SK-N-SH (cell line): ENCODE data around the gene SPRY4. TPM values are rescaled to one million over a fixed set of nuclear protein-coding genes. Genes with fewer than 3 reads are reported as not detected.

Experiments used
- CTCF ChIA-PET: fragments of 300-600, 350-600 bp; formaldehyde crosslinking; extraction: SDS; loops from one replicate; lab custom pipeline; 2021; lab: Yijun Ruan, JAX
- POLR2A ChIA-PET: fragments of 350-600 bp; sonication (Branson Sonifier 250); formaldehyde crosslinking; extraction: SDS; loops from one replicate; lab custom pipeline; 2020; ENCODE audit warnings: antibody characterized with exemption, inconsistent platforms; lab: Yijun Ruan, JAX
- DNase-seq: peaks from one replicate; pipeline ENCODE4 v3.0.0; 2012
- H2AFZ ChIP-seq: fragments of 200-600 bp; sonication (generic); 2 replicates; pipeline ENCODE4 v1.8.1; 2016; ENCODE audit warnings: antibody characterized with exemption, mild to moderate bottlenecking, low read depth
- H3F3A ChIP-seq: fragments of 200-600 bp; sonication (generic); replicated peaks from 2 replicates; pipeline ENCODE3; 2016; ENCODE audit warnings: antibody characterized with exemption, mild to moderate bottlenecking; ENCODE audit not compliant: insufficient read depth
- H3K27ac ChIP-seq, 2 experiments: fragments of 200-500 bp in 1 of 2; fragments of 200-600 bp in 1 of 2; sonication (Bioruptor generic) in 1 of 2; sonication (generic), shearing (Covaris generic) in 1 of 2; 2 replicates each; pipeline versions ENCODE4 v1.5.1 to v1.6.1; 2014 to 2016; ENCODE audit warnings: low read depth in 2 of 2, inconsistent platforms in 1 of 2, low read length in 1 of 2, mild to moderate bottlenecking in 1 of 2, mixed read lengths in 1 of 2
- H3K27me3 ChIP-seq: fragments of 200-600 bp; sonication (generic), shearing (Covaris generic); 2 replicates; pipeline ENCODE4 v1.6.1; 2016; ENCODE audit warnings: mixed run types; ENCODE audit not compliant: insufficient read depth
- H3K36me3 ChIP-seq, 2 experiments: fragments of 200-500 bp in 1 of 2; fragments of 200-600 bp in 1 of 2; sonication (Bioruptor generic) in 1 of 2; sonication (generic) in 1 of 2; replicated peaks in 1 of 2; 2 replicates each; pipeline versions ENCODE3 to v1.5.1; 2014 to 2016; ENCODE audit warnings: low read length in 1 of 2, mild to moderate bottlenecking in 1 of 2; ENCODE audit not compliant: insufficient read depth in 2 of 2, control insufficient read depth in 1 of 2
- H3K4me1 ChIP-seq, 2 experiments: fragments of 200-500 bp in 1 of 2; fragments of 200-600 bp in 1 of 2; sonication (Bioruptor generic) in 1 of 2; sonication (generic), shearing (Covaris generic) in 1 of 2; 2 replicates each; pipeline versions ENCODE4 v1.5.1 to v1.6.1; 2014 to 2016; ENCODE audit warnings: low read depth in 1 of 2, low read length in 1 of 2, mixed run types in 1 of 2; ENCODE audit not compliant: insufficient read depth in 2 of 2, control insufficient read depth in 1 of 2
- H3K4me2 ChIP-seq: fragments of 200-600 bp; sonication (generic), shearing (Covaris generic); 2 replicates; pipeline ENCODE4 v1.6.1; 2017; ENCODE audit warnings: mixed run types
- H3K4me3 ChIP-seq, 2 experiments: fragments of 200-500 bp in 1 of 2; fragments of 200-600 bp in 1 of 2; sonication (Bioruptor generic) in 1 of 2; sonication (generic), shearing (Covaris generic) in 1 of 2; 2 replicates each; pipeline versions ENCODE4 v1.5.1 to v1.8.1; 2014 to 2016; ENCODE audit warnings: low read depth in 2 of 2, inconsistent platforms in 1 of 2, low read length in 1 of 2, mild to moderate bottlenecking in 1 of 2, mixed read lengths in 1 of 2, moderate library complexity in 1 of 2
- H3K79me2 ChIP-seq: fragments of 200-600 bp; sonication (generic); 2 replicates; pipeline ENCODE4 v1.8.1; 2017; ENCODE audit warnings: mild to moderate bottlenecking; ENCODE audit not compliant: insufficient read depth
- H3K9ac ChIP-seq: fragments of 200-600 bp; sonication (generic); 2 replicates; pipeline ENCODE4 v1.6.1; 2017; ENCODE audit warnings: mixed run types
- H3K9me2 ChIP-seq: fragments of 200-600 bp; sonication (generic); 2 replicates; pipeline ENCODE4 v1.6.1; 2017; ENCODE audit warnings: mixed run types
- H3K9me3 ChIP-seq: fragments of 200-600 bp; sonication (generic); 2 replicates; pipeline ENCODE4 v1.6.1; 2017; ENCODE audit warnings: mixed run types, mild to moderate bottlenecking, moderate library complexity
- H4K20me1 ChIP-seq: fragments of 200-600 bp; sonication (generic); 2 replicates; pipeline ENCODE4 v1.6.1; 2017; ENCODE audit warnings: mild to moderate bottlenecking, mixed run types; ENCODE audit not compliant: insufficient read depth
- ELF1 ChIP-seq: IDR thresholded peaks from 2 replicates; pipeline ENCODE4 v1.4.0; 2012
- EP300 ChIP-seq, 2 experiments: IDR thresholded peaks; 2 replicates each; pipeline versions ENCODE4 v1.4.0 to v1.6.1; 2012; ENCODE audit warnings: borderline replicate concordance in 1 of 2, low read depth in 1 of 2, low read length in 1 of 2
- GATA2 ChIP-seq: sonication (generic); formaldehyde crosslinking; IDR thresholded peaks from 2 replicates; pipeline ENCODE4 v1.5.0; 2020; ENCODE audit warnings: mild to moderate bottlenecking, missing genetic modification reagents
- MEF2A ChIP-seq: IDR thresholded peaks from 2 replicates; pipeline ENCODE4 v1.4.0; 2012; ENCODE audit warnings: low read depth, borderline replicate concordance
- MXI1 ChIP-seq: IDR thresholded peaks from 2 replicates; pipeline ENCODE4 v1.6.1; 2012; ENCODE audit warnings: mild to moderate bottlenecking, low read depth, low read length, improper control_type of control experiment
- POLR2AphosphoS5 ChIP-seq: IDR thresholded peaks from 2 replicates; pipeline ENCODE4 v1.6.1; 2012; ENCODE audit warnings: low read depth, low read length
- RAD21 ChIP-seq: IDR thresholded peaks from 2 replicates; pipeline ENCODE4 v1.6.1; 2012; ENCODE audit warnings: mild to moderate bottlenecking, low read length
- RCOR1 ChIP-seq: fragments of 150-350 bp; IDR thresholded peaks from 2 replicates; pipeline ENCODE4 v1.6.1; 2017; ENCODE audit warnings: antibody characterized with exemption, low read length
- RFX5 ChIP-seq: IDR thresholded peaks from 2 replicates; pipeline ENCODE4 v1.6.1; 2012; ENCODE audit warnings: mild to moderate bottlenecking, improper control_type of control experiment, low read length
- RXRA ChIP-seq: IDR thresholded peaks from 2 replicates; pipeline ENCODE4 v1.4.0; 2012; ENCODE audit warnings: low read depth, mild to moderate bottlenecking, borderline replicate concordance
- SIN3A ChIP-seq: IDR thresholded peaks from 2 replicates; pipeline ENCODE4 v1.6.1; 2012; ENCODE audit warnings: low read depth, mild to moderate bottlenecking, low read length, moderate library complexity, borderline replicate concordance
- SMC3 ChIP-seq: IDR thresholded peaks from 2 replicates; pipeline ENCODE4 v1.6.1; 2012; ENCODE audit warnings: low read depth, low read length, improper control_type of control experiment
- TCF12 ChIP-seq: IDR thresholded peaks from 2 replicates; pipeline ENCODE4 v1.4.0; 2012
- TEAD4 ChIP-seq: IDR thresholded peaks from 2 replicates; pipeline ENCODE4 v1.4.0; 2012; ENCODE audit warnings: mild to moderate bottlenecking, borderline replicate concordance; ENCODE audit not compliant: insufficient read depth
- YY1 ChIP-seq: IDR thresholded peaks from 2 replicates; pipeline ENCODE4 v1.4.0; 2012; ENCODE audit warnings: low read depth, mild to moderate bottlenecking
- WGBS: methylation state at CpG from one replicate; pipeline ENCODE4 v1.1.6; 2017; ENCODE audit warnings: low lambda C conversion rate; 5-methylcytosine and 5-hydroxymethylcytosine counted together
- polyA plus RNA-seq, 3 experiments: library from polyadenylated mRNA; depleted of rRNA; stranded (reverse); fragments of >200 nt; gene quantifications; 2 replicates each; pipeline ENCODE4 v1.2.3, GENCODE V29; 2012
- TF ChIP-seq, protein P1 (sequence below): IDR thresholded peaks from 2 replicates; pipeline ENCODE4 v1.4.0; 2012; ENCODE audit warnings: low read depth
- TF ChIP-seq, protein P2 (sequence below): IDR thresholded peaks from 2 replicates; pipeline ENCODE4 v1.6.1; 2012; ENCODE audit warnings: mild to moderate bottlenecking, low read depth, low read length, moderate library complexity

SPRY4 gene
- polyA plus RNA-seq, 1 of the 3 experiments (the other 2 are of a cell fraction) = 18.0 TPM

DNA sequence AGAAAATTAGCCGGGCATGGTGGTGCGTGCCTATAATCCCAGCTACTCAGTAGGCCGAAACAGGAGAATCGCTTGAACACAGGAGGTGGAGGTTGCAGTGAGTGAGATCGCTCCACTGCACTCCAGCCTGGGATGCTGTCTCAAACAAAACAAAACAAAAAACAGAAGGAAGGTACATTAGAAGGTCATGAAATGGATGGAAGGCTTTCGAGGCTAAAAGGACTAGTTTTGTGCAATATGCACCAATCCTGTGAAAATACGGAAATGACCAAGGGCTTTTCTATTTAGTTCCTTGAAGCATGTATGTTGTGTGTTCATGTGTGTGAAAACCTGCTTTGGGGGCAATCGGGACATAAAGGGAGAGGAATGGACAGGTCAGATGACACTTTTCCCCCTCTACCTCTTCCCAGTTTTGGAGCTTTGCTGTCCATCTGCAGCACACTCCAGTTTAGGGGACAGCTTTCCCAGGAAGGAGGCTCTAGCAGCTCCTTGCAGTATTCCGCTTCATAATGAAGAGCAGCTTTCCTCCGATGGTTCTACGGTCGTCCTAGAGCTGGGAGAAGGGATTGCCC lies 15.0 kb downstream of the SPRY4 start:
- WGBS = 89% methylated on average over 11 of the region's 12 CpGs
- DNase-seq = no peak
- Histone ChIP-seq H3K27me3 (no peaks in the 10 kb centered on the region), H3K4me2 (no peak overlapping the region), H3K79me2 (peaks cover 91% of the 10 kb centered on the region), H3K9ac (no peak overlapping the region), H3K4me1 (peaks cover 8 to 49% of the 10 kb centered on the region in 2 experiments; a peak in 3 of 4 replicates), H2AFZ (no peak overlapping the region), H3K4me3 (no peak overlapping the region), H3F3A (peaks cover 30% of the 10 kb centered on the region), H3K36me3 (peaks cover 37 to 53% of the 10 kb centered on the region in 2 experiments), H4K20me1 (peaks cover 75% of the 10 kb centered on the region), H3K27ac (no peak overlapping the region; a peak in 1 of 4 replicates), H3K9me2 (no peaks in the 10 kb centered on the region), H3K9me3 (no peaks in the 10 kb centered on the region)
- TF ChIP-seq GATA2 (CRISPR knock-in tag) (no peak), RCOR1 (no peak), RAD21 (no peak), POLR2AphosphoS5 (no peak), RFX5 (no peak), MXI1 (no peak), YY1 (no peak), MEF2A (no peak), TCF12 (no peak), SIN3A (no peak), ELF1 (no peak), TEAD4 (no peak), EP300 (IDR thresholded peaks at IDR 0.05; ENCODE audit: borderline replicate concordance in 1 of 2, low read depth in 1 of 2, low read length in 1 of 2) (no peak), RXRA (no peak), SMC3 (no peak)
- TF ChIP-seq, protein P1, sequence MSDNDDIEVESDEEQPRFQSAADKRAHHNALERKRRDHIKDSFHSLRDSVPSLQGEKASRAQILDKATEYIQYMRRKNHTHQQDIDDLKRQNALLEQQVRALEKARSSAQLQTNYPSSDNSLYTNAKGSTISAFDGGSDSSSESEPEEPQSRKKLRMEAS = no peak
- TF ChIP-seq, protein P2, sequence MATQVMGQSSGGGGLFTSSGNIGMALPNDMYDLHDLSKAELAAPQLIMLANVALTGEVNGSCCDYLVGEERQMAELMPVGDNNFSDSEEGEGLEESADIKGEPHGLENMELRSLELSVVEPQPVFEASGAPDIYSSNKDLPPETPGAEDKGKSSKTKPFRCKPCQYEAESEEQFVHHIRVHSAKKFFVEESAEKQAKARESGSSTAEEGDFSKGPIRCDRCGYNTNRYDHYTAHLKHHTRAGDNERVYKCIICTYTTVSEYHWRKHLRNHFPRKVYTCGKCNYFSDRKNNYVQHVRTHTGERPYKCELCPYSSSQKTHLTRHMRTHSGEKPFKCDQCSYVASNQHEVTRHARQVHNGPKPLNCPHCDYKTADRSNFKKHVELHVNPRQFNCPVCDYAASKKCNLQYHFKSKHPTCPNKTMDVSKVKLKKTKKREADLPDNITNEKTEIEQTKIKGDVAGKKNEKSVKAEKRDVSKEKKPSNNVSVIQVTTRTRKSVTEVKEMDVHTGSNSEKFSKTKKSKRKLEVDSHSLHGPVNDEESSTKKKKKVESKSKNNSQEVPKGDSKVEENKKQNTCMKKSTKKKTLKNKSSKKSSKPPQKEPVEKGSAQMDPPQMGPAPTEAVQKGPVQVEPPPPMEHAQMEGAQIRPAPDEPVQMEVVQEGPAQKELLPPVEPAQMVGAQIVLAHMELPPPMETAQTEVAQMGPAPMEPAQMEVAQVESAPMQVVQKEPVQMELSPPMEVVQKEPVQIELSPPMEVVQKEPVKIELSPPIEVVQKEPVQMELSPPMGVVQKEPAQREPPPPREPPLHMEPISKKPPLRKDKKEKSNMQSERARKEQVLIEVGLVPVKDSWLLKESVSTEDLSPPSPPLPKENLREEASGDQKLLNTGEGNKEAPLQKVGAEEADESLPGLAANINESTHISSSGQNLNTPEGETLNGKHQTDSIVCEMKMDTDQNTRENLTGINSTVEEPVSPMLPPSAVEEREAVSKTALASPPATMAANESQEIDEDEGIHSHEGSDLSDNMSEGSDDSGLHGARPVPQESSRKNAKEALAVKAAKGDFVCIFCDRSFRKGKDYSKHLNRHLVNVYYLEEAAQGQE = no peak
- ChIA-PET CTCF (interaction anchor here (0.7 to 1.5 kb wide), 4 partner anchors 13 to 344 kb away, joined by 3 to 4 read pairs (median 3); partner anchors contain the start of gene SPRY4), POLR2A (interaction anchor here (1.6 kb wide), 1 partner anchor 14 kb away, joined by 3 read pairs; no protein-coding TSS in a partner anchor)
